Measurements from ENCODE around the gene INHA.

INHA gene

DNA sequence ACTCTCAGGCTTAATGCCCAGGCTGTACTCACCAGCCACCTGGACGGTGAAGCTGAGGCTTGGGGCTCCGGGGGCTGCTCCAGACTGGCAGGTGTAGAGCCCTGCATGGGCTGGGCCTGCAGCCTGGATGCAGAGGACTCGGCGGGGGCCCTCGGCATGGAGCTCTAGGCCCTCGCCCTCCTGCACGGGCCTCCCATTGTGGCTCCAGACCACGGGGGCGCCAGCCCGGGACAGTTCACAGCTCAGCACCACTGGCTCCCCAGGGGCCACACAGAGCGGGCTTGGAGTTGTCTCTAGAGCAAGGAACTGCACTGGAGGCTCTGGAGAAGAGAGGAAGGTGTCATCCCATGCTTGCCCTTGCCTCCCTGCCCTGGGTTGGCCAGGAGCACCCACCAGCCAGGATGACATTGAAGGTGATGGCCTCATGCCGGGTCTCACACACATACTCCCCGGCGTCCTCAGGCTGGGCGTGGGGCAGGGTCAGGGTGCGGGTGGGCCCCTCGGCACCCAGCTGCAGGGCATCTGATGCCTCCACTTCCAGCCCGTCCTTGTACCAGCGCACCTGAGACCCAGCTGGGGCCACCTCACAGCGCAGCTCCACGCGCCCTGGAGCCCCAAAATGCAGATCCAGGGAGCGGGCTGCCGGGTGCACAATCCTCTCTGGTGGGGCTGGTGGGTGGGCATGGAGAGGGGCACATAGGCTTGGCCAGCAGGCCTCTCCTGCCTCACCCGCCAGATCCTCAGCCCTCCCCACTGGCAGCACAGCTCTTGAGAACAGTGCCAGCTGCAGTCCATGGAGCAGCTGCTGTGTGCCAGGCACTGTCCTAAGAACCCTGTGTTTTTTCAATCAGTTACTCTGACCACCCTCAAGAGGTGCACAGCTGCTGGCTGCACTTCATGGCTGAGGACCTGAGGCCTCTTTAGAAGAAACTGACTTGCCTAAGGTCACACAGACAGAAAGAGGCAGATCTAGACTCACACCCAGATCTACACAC lies 14.0 kb upstream of the INHA start:
- Histone ChIP-seq H3K9me3 (ENCODE audit: control insufficient read depth, insufficient read depth, low read length) (no peaks in the 10 kb centered on the region), H3K4me3 (ENCODE audit: low read length) (no peak overlapping the region), H3K27ac (ENCODE audit: low read length) (no peak overlapping the region), H3K4me1 (ENCODE audit: control insufficient read depth, insufficient read depth, low read length) (peaks cover 20% of the 10 kb centered on the region), H3K27me3 (ENCODE audit: control insufficient read depth, insufficient read depth, low read length) (no peaks in the 10 kb centered on the region; the same call in 1 of the 2 replicates), H3K36me3 (ENCODE audit: control insufficient read depth, insufficient read depth, low read length) (peaks cover 10% of the 10 kb centered on the region; the same call in 1 of the 2 replicates)
- WGBS (ENCODE audit: insufficient coverage, insufficient read length) = no CpG with 5 or more reads among the region's 25 CpGs
- DNase-seq (ENCODE audit: low read depth, low spot score) = no peak

- Histone ChIP-seq H3K27me3 (ENCODE audit: control insufficient read depth, insufficient read depth, low read length) (no peaks in the 10 kb centered on the region), H3K9me3 (ENCODE audit: control insufficient read depth, insufficient read depth, low read length) (no peaks in the 10 kb centered on the region), H3K36me3 (ENCODE audit: control insufficient read depth, insufficient read depth, low read length) (peaks cover 12% of the 10 kb centered on the region), H3K27ac (ENCODE audit: low read length) (no peak overlapping the region), H3K4me3 (ENCODE audit: low read length) (no peak overlapping the region), H3K4me1 (ENCODE audit: control insufficient read depth, insufficient read depth, low read length) (peaks cover 20% of the 10 kb centered on the region)
- no peak for DNase-seq (ENCODE audit: low read depth, low spot score)
- no CpG with 5 or more reads among the region's 20 CpGs for WGBS (ENCODE audit: insufficient coverage, insufficient read length)
Observed at GRCh38 chr2:219559156-219559915, 12.8 kb upstream of the INHA start.

- H3K4me3 ChIP-seq (ENCODE audit: low read length) = no peak overlapping the region
- DNase-seq (ENCODE audit: low read depth, low spot score) = no peak
- no peak overlapping the region for H3K27ac ChIP-seq (ENCODE audit: low read length)
- H3K36me3 ChIP-seq (ENCODE audit: control insufficient read depth, insufficient read depth, low read length) = peaks cover 12% of the 10 kb centered on the region
- no peaks in the 10 kb centered on the region for H3K27me3 ChIP-seq (ENCODE audit: control insufficient read depth, insufficient read depth, low read length)
- peaks cover 25% of the 10 kb centered on the region for H3K4me1 ChIP-seq (ENCODE audit: control insufficient read depth, insufficient read depth, low read length)
- whole genome bisulfite sequencing (ENCODE audit: insufficient coverage, insufficient read length) = no CpG with 5 or more reads among the region's 8 CpGs
- H3K9me3 ChIP-seq (ENCODE audit: control insufficient read depth, insufficient read depth, low read length) = no peaks in the 10 kb centered on the region
Observed at GRCh38 chr2:219560037-219560892, 11.8 kb upstream of the INHA start.

- Histone ChIP-seq H3K4me1 (ENCODE audit: control insufficient read depth, insufficient read depth, low read length) (peaks cover 27% of the 10 kb centered on the region), H3K4me3 (ENCODE audit: low read length) (no peak overlapping the region), H3K9me3 (ENCODE audit: control insufficient read depth, insufficient read depth, low read length) (no peaks in the 10 kb centered on the region), H3K27me3 (ENCODE audit: control insufficient read depth, insufficient read depth, low read length) (no peaks in the 10 kb centered on the region), H3K27ac (ENCODE audit: low read length) (no peak overlapping the region), H3K36me3 (ENCODE audit: control insufficient read depth, insufficient read depth, low read length) (peaks cover 12% of the 10 kb centered on the region)
- WGBS (ENCODE audit: insufficient coverage, insufficient read length) = no CpG with 5 or more reads among the region's 3 CpGs
- DNase-seq (ENCODE audit: low read depth, low spot score) = no peak
Observed at GRCh38 chr2:219560893-219561178, 11.3 kb upstream of the INHA start.

GRCh38 chr2:219561179-219562048 lies 10.7 kb upstream of the INHA start:
- no peaks in the 10 kb centered on the region for H3K27me3 ChIP-seq (ENCODE audit: control insufficient read depth, insufficient read depth, low read length)
- H3K36me3 ChIP-seq (ENCODE audit: control insufficient read depth, insufficient read depth, low read length) = peaks cover 12% of the 10 kb centered on the region
- peaks cover 29% of the 10 kb centered on the region for H3K4me1 ChIP-seq (ENCODE audit: control insufficient read depth, insufficient read depth, low read length)
- H3K9me3 ChIP-seq (ENCODE audit: control insufficient read depth, insufficient read depth, low read length) = no peaks in the 10 kb centered on the region
- no peak overlapping the region for H3K27ac ChIP-seq (ENCODE audit: low read length)
- no peak overlapping the region for H3K4me3 ChIP-seq (ENCODE audit: low read length)
- DNase-seq (ENCODE audit: low read depth, low spot score) = no peak
- no CpG with 5 or more reads among the region's 24 CpGs for WGBS (ENCODE audit: insufficient coverage, insufficient read length)

- Histone ChIP-seq H3K27ac (ENCODE audit: low read length) (no peak overlapping the region), H3K4me1 (ENCODE audit: control insufficient read depth, insufficient read depth, low read length) (peaks cover 33% of the 10 kb centered on the region), H3K36me3 (ENCODE audit: control insufficient read depth, insufficient read depth, low read length) (peaks cover 15% of the 10 kb centered on the region), H3K27me3 (ENCODE audit: control insufficient read depth, insufficient read depth, low read length) (no peaks in the 10 kb centered on the region), H3K9me3 (ENCODE audit: control insufficient read depth, insufficient read depth, low read length) (no peaks in the 10 kb centered on the region), H3K4me3 (ENCODE audit: low read length) (no peak overlapping the region)
- no peak for DNase-seq (ENCODE audit: low read depth, low spot score)
- no CpG with 5 or more reads among the region's 35 CpGs for WGBS (ENCODE audit: insufficient coverage, insufficient read length)
Observed at GRCh38 chr2:219562049-219563020, 9.8 kb upstream of the INHA start.

DNA sequence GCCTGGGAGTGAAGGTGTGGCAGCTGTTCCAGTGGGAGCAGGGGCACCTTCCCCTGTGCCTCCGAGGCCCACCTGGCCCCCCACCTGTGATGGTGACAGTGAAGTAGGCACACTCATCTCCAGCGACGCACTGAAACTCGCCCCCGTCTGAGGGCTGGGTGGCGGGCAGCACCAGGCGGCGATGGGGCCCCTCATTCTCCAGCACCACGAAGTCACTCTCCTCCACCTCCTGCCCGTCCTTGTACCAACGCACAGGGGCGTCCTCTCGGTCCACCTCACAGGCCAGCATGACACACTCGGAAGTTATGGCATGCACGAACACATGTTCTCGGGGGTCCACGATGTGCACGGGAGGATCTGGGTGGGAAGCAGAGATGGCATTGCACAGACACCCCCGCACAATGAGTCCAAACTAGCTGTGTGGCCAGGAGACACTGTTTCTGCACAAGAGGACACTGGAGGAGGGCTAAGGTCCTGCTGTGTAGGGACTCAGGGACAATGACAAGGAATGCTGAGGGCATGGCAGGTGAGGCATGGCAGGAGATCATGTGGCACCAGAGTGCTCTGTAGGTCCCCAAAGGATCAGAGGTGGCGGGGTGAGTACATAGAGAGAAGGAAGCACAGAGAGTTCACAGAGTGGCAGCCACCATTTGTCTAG lies 8.7 kb upstream of the INHA start:
- Histone ChIP-seq H3K27me3 (ENCODE audit: control insufficient read depth, insufficient read depth, low read length) (no peaks in the 10 kb centered on the region), H3K4me3 (ENCODE audit: low read length) (no peak overlapping the region), H3K27ac (ENCODE audit: low read length) (no peak overlapping the region), H3K36me3 (ENCODE audit: control insufficient read depth, insufficient read depth, low read length) (peaks cover 21% of the 10 kb centered on the region), H3K9me3 (ENCODE audit: control insufficient read depth, insufficient read depth, low read length) (no peaks in the 10 kb centered on the region), H3K4me1 (ENCODE audit: control insufficient read depth, insufficient read depth, low read length) (peaks cover 33% of the 10 kb centered on the region)
- WGBS (ENCODE audit: insufficient coverage, insufficient read length) = no CpG with 5 or more reads among the region's 20 CpGs
- DNase-seq (ENCODE audit: low read depth, low spot score) = no peak

GRCh38 chr2:219565130-219566080 lies 6.7 kb upstream of the INHA start:
- DNase-seq (ENCODE audit: low read depth, low spot score) = no peak
- Histone ChIP-seq H3K27me3 (ENCODE audit: control insufficient read depth, insufficient read depth, low read length) (no peaks in the 10 kb centered on the region), H3K9me3 (ENCODE audit: control insufficient read depth, insufficient read depth, low read length) (no peaks in the 10 kb centered on the region), H3K27ac (ENCODE audit: low read length) (peak overlapping the region; percentile 94), H3K36me3 (ENCODE audit: control insufficient read depth, insufficient read depth, low read length) (peaks cover 21% of the 10 kb centered on the region), H3K4me1 (ENCODE audit: control insufficient read depth, insufficient read depth, low read length) (peaks cover 35% of the 10 kb centered on the region), H3K4me3 (ENCODE audit: low read length) (no peak overlapping the region)
- WGBS (ENCODE audit: insufficient coverage, insufficient read length) = no CpG with 5 or more reads among the region's 21 CpGs

Data from iPS DF 6.9 (cell line).